GM19099 (cell line): ENCODE measurements around the gene IL17RA.

Experiments
- POLR2A ChIP-seq: IDR thresholded peaks from 3 replicates; pipeline ENCODE4 v1.6.1; 2011; ENCODE audit warnings: low read depth; ENCODE audit not compliant: insufficient read length; ENCODE audit errors: extremely low read depth

The IL17RA gene

GRCh38 chr22:17130199-17130598 lies 45.4 kb downstream of the IL17RA start:
- no peak for TF ChIP-seq POLR2A

DNA sequence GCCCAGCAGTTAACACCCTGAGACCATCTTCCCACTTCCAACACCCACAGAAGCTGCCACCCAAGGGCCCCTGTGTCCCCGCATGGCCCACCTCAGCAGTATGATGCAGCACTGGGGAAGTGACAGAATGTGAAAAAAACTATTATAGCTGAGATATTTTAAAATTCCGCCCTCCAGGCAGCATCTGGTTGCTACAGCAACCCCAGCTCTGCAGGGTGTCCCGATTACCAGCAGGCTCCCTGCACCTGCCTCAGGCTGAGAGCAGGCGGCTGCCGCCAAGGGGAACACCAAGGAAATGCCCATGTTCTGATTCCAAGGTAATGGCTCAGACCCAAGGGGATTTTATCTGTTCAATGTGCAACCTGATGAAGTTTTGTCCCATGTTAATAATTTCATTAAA lies 46.9 kb downstream of the IL17RA start:
- no peak for TF ChIP-seq POLR2A

DNA sequence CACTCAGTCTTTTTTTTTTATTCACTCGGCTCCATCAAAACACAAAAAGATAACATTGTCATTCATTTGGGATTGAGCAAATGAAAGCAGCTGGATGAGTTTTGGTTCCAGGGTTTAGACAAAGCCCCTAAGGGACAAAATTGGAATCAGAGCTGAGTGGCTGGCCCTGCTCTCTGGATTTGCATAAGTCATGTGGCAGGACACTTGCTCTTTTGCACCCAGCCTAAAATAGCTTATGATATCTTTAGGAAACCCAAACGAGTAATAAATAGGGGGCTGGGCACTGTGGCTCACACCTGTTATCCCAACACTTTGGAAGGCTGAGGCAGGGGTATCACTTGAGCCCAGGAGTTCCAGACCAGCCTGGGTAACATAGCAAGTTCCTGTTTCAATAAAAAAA lies 47.3 kb downstream of the IL17RA start:
- TF ChIP-seq POLR2A: no peak

GRCh38 chr22:17133137-17133536 lies 48.3 kb downstream of the IL17RA start:
- TF ChIP-seq POLR2A: no peak

DNA sequence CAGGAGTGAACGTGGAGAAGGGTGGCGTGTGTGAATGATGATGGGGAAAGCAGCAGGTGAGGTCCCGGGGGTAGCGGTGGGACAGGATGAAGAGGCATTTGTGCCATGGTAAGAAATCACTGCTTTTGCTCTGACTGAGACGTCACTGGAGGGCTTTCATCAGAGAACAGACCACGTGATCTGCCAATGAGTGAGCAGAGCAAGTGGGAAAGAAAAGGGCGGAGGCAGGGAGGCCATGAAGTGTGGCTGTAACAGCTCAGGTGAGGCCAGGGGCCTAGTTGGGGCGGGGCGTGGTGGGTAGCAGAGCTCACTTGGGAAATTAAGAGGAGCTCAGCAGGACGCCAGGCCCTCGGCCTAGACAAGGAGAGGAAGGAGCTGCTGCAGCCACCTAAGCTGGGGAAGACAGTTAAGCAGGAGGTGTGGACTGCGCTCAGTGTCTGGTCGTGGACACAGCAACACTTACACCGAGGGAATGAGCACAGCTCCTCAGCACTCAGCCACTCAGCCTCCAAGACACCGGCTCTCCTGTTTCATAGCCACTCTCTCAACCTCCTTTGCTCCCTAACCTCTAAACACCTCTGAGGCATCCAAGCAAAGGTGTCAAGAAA lies 50.5 kb downstream of the IL17RA start:
- TF ChIP-seq POLR2A: no peak

DNA sequence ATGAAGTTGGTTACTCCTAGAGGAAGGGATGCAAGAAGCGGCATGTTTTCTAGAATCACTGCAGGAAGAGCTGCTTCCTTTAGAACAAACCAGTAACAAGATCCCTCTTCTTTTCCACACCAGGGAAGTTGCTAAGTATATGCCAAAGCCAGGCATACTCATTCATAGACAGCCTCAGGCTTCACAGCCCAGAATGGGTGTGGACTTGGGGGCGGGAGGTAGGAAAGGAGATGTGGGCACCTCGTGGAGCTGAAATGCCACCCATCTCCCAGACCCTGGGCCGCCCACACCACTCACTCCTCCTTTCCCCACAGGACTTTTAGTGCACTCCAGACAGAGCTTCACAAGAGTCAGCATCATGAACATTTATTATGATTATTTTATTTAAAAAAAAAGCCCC lies 52.4 kb downstream of the IL17RA start:
- TF ChIP-seq POLR2A: no peak

- TF ChIP-seq POLR2A: no peak
Observed at GRCh38 chr22:17137861-17138425, 53.1 kb downstream of the IL17RA start.

DNA sequence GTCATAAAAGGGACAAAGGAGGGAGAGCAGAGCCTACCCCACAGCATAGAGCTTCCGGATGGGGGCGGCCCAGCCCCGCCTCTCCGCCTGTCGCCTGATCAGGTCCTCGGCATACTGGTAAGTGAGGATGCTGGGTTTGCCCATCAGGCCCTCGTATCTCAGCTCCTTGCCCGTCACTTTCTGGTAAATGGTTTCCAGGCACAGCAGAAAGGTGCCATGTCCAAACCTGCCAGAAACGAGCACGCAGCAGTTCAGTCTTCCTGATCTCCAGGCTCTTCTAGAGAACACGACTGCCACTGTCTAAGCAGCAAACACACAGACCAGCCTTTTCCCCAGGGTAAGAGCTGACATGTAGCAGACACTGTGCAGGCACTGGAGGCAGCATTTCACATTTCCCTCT lies 53.7 kb downstream of the IL17RA start:
- TF ChIP-seq POLR2A: no peak

DNA sequence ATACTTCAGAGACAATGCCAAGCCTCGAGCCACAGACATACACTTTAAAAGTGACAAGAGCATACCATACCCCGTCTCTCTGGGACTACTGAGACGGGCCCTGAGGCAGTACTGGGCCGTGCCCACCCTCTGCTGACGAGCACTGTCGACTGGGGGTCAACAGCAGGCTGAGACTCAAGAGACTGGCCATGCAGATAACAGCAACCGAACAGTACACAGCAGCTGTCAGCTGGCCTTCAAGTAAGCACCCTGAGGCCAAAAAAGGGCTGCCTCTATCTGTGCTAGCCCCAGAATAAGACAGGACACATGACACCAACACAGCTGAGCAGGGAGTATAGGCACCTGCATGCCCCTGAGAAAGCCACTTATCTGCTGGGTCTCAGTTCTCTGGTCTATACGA lies 55.2 kb downstream of the IL17RA start:
- no peak for TF ChIP-seq POLR2A

- no peak for TF ChIP-seq POLR2A
Observed at GRCh38 chr22:17140826-17141766, 56.3 kb downstream of the IL17RA start.

GRCh38 chr22:17143101-17143500 lies 58.3 kb downstream of the IL17RA start:
- no peak for TF ChIP-seq POLR2A

- TF ChIP-seq POLR2A: no peak
Observed at GRCh38 chr22:17143826-17144225, 59.0 kb downstream of the IL17RA start.

DNA sequence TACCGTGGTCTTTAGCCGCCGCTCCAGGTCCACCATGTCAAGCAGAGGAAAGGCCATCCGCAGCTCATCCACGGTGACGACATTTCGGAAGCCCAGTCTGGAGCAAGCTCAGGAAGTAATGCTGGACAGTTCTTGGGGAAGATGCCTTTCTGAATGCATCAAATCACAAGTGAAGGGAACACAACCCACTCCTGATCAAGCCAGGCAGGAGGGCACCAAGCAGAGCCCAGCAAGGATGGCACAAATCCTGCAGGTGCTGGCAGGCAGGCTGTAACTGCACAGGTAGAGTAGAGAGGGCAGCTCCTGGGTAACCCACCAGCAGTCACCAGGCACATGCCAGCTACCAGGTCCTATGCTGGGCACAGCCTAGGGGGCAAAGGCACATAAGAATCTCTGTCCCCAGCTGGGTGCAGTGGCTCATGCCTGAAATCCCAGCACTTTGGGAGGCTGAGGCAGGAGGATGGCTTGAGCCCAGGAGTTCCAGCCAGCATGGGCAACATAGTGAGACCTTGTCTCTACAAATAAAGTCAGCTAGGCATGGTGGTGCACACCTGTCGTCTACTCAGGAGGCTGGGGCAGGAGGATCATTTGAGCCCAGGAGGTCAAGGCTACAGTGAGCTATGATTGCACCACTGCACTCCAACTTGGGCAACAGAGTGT lies 60.4 kb downstream of the IL17RA start:
- no peak for TF ChIP-seq POLR2A

DNA sequence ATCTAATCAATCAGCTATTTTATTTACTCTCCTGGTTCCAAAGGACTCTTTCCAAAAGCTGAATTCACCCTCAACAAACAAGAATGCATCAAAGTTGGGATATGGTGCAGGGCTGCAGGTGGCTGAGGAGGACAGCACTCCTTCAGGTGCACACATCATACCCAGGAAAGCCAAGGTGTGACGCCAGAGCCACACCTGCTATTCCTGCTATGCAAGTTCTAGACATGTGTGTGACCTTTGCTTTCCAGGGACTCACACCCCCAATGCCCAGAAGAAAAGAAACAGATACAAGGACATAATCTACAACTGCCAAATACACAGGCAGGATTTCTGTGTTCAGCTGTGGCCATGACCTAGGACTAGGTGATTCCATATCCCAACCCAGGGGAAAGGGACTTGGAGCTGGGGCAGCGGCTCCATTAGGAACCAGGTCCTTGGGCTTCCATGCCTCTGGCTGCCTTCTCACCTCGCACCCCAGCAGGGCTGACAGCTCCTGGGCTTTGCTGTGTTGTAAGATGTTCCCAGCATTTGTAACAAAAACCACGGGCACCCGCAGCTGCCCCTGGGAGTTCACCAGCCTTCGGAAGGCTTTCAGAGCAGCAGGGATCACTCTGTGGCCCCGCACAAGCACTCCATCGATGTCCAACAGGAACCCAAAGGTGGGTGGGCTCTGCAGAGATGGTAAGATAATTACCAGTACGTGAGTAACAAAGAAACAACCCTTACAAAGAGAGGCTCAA lies 64.4 kb downstream of the IL17RA start:
- TF ChIP-seq POLR2A: no peak

DNA sequence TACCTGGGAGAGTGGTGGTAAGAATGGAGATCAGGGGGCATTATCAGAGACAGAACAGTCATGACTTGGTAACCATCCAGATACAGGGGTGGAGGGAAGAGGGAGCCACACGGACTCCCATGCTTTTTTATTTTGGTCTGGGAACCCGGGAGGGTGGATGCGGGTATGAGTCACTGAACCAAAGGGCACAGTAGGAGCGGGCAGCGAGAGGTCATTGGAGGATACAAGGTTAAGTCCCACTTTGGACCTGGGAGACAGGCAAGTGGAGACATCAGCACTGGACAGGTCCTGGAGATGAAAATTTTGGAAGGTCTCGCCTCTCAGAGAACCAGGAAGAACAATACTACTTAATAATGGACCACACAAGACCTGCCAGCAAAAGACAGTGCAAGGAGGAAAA lies 67.5 kb downstream of the IL17RA start:
- no peak for TF ChIP-seq POLR2A
